Osteocyte (in vitro differentiated cells): ENCODE data around the gene TOP1. TPM values are rescaled to one million over a fixed set of nuclear protein-coding genes. Genes with fewer than 3 reads are reported as not detected.

Experiments used
- DNase-seq: peaks from one replicate; pipeline ENCODE4 v3.0.0; 2021; ENCODE audit warnings: mixed read lengths; ENCODE audit not compliant: unreplicated experiment; ENCODE audit errors: extremely low spot score
- H3K27ac Mint-ChIP-seq: one replicate; pipeline ENCODE4 v1.8.0; 2021; ENCODE audit warnings: mild to moderate bottlenecking, mixed read lengths; ENCODE audit not compliant: unreplicated experiment
- H3K27me3 Mint-ChIP-seq: one replicate; pipeline ENCODE4 v1.8.0; 2021; ENCODE audit warnings: mixed read lengths; ENCODE audit not compliant: unreplicated experiment
- H3K36me3 Mint-ChIP-seq: one replicate; pipeline ENCODE4 v1.8.0; 2021; ENCODE audit warnings: mixed read lengths; ENCODE audit not compliant: unreplicated experiment
- H3K4me1 Mint-ChIP-seq: one replicate; pipeline ENCODE4 v1.8.0; 2021; ENCODE audit warnings: mixed read lengths; ENCODE audit not compliant: unreplicated experiment
- H3K4me3 Mint-ChIP-seq: one replicate; pipeline ENCODE4 v1.8.0; 2021; ENCODE audit warnings: mild to moderate bottlenecking, moderate library complexity, mixed read lengths; ENCODE audit not compliant: unreplicated experiment
- H3K9me3 Mint-ChIP-seq: one replicate; pipeline ENCODE4 v1.8.0; 2021; ENCODE audit warnings: mixed read lengths; ENCODE audit not compliant: unreplicated experiment
- CTCF ChIP-seq: fragments of 200-600 bp; sonication (generic); IDR thresholded peaks from 2 replicates; pipeline ENCODE4 v1.5.0; 2021; ENCODE audit warnings: antibody characterized with exemption, mild to moderate bottlenecking, moderate library complexity
- total RNA-seq: library from RNA; stranded (reverse); gene quantifications from 2 replicates; pipeline ENCODE4 v1.2.1, GENCODE V29; 2021

The TOP1 gene
- total RNA-seq, 1 donor from 2014 or later = 51.1 TPM

GRCh38 chr20:41048461-41049301, 20.1 kb downstream of the TOP1 start:
- H3K36me3 Mint-ChIP-seq = peaks cover 1% of the 10 kb centered on the region
- no peaks in the 10 kb centered on the region for H3K27me3 Mint-ChIP-seq
- H3K4me3 Mint-ChIP-seq = peak overlapping the region; percentile 64
- no peak for TF ChIP-seq CTCF
- DNase-seq = no peak
- H3K4me1 Mint-ChIP-seq = peaks cover 81% of the 10 kb centered on the region
- peak overlapping the region; percentile 75 for H3K27ac Mint-ChIP-seq
- H3K9me3 Mint-ChIP-seq = no peaks in the 10 kb centered on the region

GRCh38 chr20:41049451-41049850, 20.8 kb downstream of the TOP1 start:
- no peak overlapping the region for H3K4me3 Mint-ChIP-seq
- H3K27me3 Mint-ChIP-seq = no peaks in the 10 kb centered on the region
- TF ChIP-seq CTCF = no peak
- DNase-seq = no peak
- H3K27ac Mint-ChIP-seq = peak overlapping the region; percentile 73
- H3K4me1 Mint-ChIP-seq = peaks cover 83% of the 10 kb centered on the region
- H3K36me3 Mint-ChIP-seq = no peaks in the 10 kb centered on the region
- no peaks in the 10 kb centered on the region for H3K9me3 Mint-ChIP-seq

- Mint-ChIP-seq H3K9me3 (no peaks in the 10 kb centered on the region), H3K4me3 (no peak overlapping the region), H3K4me1 (peaks cover 87% of the 10 kb centered on the region), H3K27ac (peak overlapping the region; percentile 73), H3K27me3 (no peaks in the 10 kb centered on the region), H3K36me3 (no peaks in the 10 kb centered on the region)
- DNase-seq = no peak
- no peak for TF ChIP-seq CTCF
These were observed 21.9 kb downstream of the TOP1 start for GRCh38 chr20:41050361-41051008.

- no peaks in the 10 kb centered on the region for H3K36me3 Mint-ChIP-seq
- peaks cover 88% of the 10 kb centered on the region for H3K4me1 Mint-ChIP-seq
- H3K27ac Mint-ChIP-seq = peak overlapping the region; percentile 73
- no peaks in the 10 kb centered on the region for H3K9me3 Mint-ChIP-seq
- DNase-seq = no peak
- no peak overlapping the region for H3K4me3 Mint-ChIP-seq
- no peaks in the 10 kb centered on the region for H3K27me3 Mint-ChIP-seq
- TF ChIP-seq CTCF = no peak
These were observed 22.6 kb downstream of the TOP1 start for GRCh38 chr20:41051009-41051825.
